Lung (tissue), 12 donors: ENCODE results near the gene JMJD7. TPM values are rescaled to one million over a fixed set of nuclear protein-coding genes. Genes with fewer than 3 reads are reported as not detected.

Experiments used
- ATAC-seq: fragments of 200-7000 bp; cut with Tn5 transposase; one replicate; pipeline ENCODE4 v1.9.1; 2020; ENCODE audit warnings: moderate number of reproducible peaks; ENCODE audit not compliant: insufficient read depth, low FRiP score
- DNase-seq, 3 donors: peaks; one replicate each; pipeline ENCODE4 v3.0.0-alpha.2; 2013 to 2017
- H3K27ac ChIP-seq, 2 donors: one replicate each; pipeline ENCODE4 v1.5.1; 2013; ENCODE audit warnings: mild to moderate bottlenecking in 2 of 2, moderate library complexity in 2 of 2, control low read depth in 1 of 2, inconsistent platforms in 1 of 2, low read depth in 1 of 2, low read length in 1 of 2
- H3K27me3 ChIP-seq, 3 donors: one replicate each; pipeline ENCODE4 v1.5.1; 2013; ENCODE audit warnings: low read length in 2 of 3; ENCODE audit not compliant: control insufficient read depth in 3 of 3, insufficient read depth in 3 of 3
- H3K36me3 ChIP-seq, 4 donors: one replicate each; pipeline ENCODE4 v1.5.1; 2013; ENCODE audit warnings: low read length in 4 of 4, mild to moderate bottlenecking in 1 of 4, moderate library complexity in 1 of 4; ENCODE audit not compliant: control insufficient read depth in 4 of 4, insufficient read depth in 4 of 4
- H3K4me1 ChIP-seq, 5 donors: one replicate each; pipeline ENCODE4 v1.5.1; 2013; ENCODE audit warnings: low read length in 5 of 5, mild to moderate bottlenecking in 2 of 5, moderate library complexity in 1 of 5; ENCODE audit not compliant: control insufficient read depth in 5 of 5, insufficient read depth in 5 of 5
- H3K4me3 ChIP-seq: one replicate; pipeline ENCODE4 v1.5.1; 2013; ENCODE audit warnings: mild to moderate bottlenecking, control low read depth, moderate library complexity
- H3K9ac ChIP-seq, 2 donors: one replicate each; pipeline ENCODE4 v1.5.1; 2013; ENCODE audit warnings: low read length in 2 of 2, control low read depth in 1 of 2; ENCODE audit not compliant: insufficient read depth in 1 of 2
- H3K9me3 ChIP-seq, 4 donors: one replicate each; pipeline ENCODE4 v1.5.1; 2013; ENCODE audit warnings: low read length in 3 of 4, mild to moderate bottlenecking in 1 of 4, moderate library complexity in 1 of 4; ENCODE audit not compliant: control insufficient read depth in 4 of 4, insufficient read depth in 3 of 4
- CTCF ChIP-seq: IDR thresholded peaks from 2 replicates; pipeline ENCODE4 v1.5.1; 2012; ENCODE audit warnings: mild to moderate bottlenecking; ENCODE audit errors: control extremely low read depth, extremely low read depth
- WGBS, 2 donors: extraction: QIAGEN DNeasy Blood & Tissue Kit; methylation state at CpG; one replicate each; pipeline ENCODE4 v1.1.7; 2013; 5-methylcytosine and 5-hydroxymethylcytosine counted together
- polyA plus RNA-seq, 2 donors: library from polyadenylated mRNA; stranded (reverse); fragments of 200-250 nt; gene quantifications; one replicate each; pipeline ENCODE4 v1.2.1, GENCODE V29; 2013
- total RNA-seq, 2 donors: library from RNA; depleted of rRNA in 1 of 2; stranded (reverse); fragments of >200 nt in 1 of 2; gene quantifications; one replicate each; pipeline ENCODE4 v1.2.1, GENCODE V29; 2014 to 2021
- donor health status: control.
- donor health status: control.
- donor health status: Bipolar disorder and iron deficiency.
- donor health status: healthy.
- donor health status: DM: yes; HTN: yes; CAD: no.

The JMJD7 gene
- total and polyA plus RNA-seq, 4 donors, result 13.2 to 28.1 (median 21.3) TPM

DNA sequence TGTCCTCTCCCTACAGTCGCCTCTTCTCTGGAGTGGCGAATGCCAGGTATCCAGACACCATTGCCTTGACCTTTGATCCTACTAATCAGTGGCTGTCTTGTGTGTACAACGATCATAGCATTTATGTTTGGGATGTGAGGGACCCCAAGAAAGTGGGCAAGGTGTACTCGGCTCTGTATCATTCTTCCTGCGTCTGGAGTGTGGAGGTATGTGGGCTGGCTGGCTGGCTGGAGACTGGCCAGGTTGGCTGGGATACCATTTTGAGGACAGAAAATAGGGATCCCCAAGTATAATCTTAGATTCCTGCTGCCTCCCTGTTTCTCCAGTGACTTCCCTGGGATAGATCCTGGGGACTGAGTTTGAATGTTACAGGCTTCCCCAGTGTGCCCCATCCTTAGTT lies 13.4 kb upstream of the JMJD7 start:
- Histone ChIP-seq H3K27ac (no peak overlapping the region), H3K4me1 (no peaks in the 10 kb centered on the region), H3K36me3 (peaks cover 6 to 60% (median 29%) of the 10 kb centered on the region in 4 donors), H3K27me3 (no peaks in the 10 kb centered on the region), H3K4me3 (no peak overlapping the region), H3K9me3 (peaks cover 0 to 3% (median 0%) of the 10 kb centered on the region in 4 donors), H3K9ac (no peak overlapping the region)
- TF ChIP-seq CTCF, result no peak
- ATAC-seq (no peak), DNase-seq (no peak)
- 90 to 92% methylated on average over 5 of the region's 5 CpGs for WGBS, 2 donors

- no peak for ATAC-seq
- peaks cover 6 to 77% (median 31%) of the 10 kb centered on the region in 4 donors for H3K36me3 ChIP-seq
- WGBS, 2 donors, result 97 to 98% methylated on average over 9 of the region's 9 CpGs
Observed at GRCh38 chr15:41816788-41817187, 11.1 kb upstream of the JMJD7 start.

DNA sequence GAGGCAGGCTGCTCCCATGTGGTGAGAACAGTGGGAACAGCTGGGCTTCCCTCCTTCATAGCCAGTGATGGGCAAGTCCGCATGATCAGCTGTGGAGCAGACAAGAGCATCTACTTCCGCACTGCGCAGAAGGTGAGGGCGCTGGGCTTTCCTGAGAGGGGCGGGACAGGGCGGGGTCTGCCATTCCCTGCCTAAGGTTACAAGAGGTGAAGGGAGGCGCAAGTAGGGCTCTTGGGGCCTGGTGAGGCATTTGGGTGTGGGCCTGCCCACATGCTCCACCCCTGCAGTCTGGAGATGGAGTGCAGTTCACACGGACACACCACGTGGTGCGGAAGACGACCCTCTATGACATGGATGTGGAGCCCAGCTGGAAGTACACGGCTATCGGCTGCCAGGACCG lies 10.6 kb upstream of the JMJD7 start:
- Histone ChIP-seq H3K36me3 (peaks cover 6 to 81% (median 30%) of the 10 kb centered on the region in 4 donors), H3K27me3 (no peaks in the 10 kb centered on the region), H3K4me3 (no peak overlapping the region), H3K9ac (no peak overlapping the region), H3K27ac (no peak overlapping the region), H3K4me1 (no peaks in the 10 kb centered on the region), H3K9me3 (peaks cover 0 to 3% (median 0%) of the 10 kb centered on the region in 4 donors)
- WGBS, 2 donors, result 92 to 93% methylated on average over 14 of the region's 14 CpGs
- TF ChIP-seq CTCF, result no peak
- no peak for DNase-seq
- no peak for ATAC-seq

More at GRCh38 chr15:41816788-41817187, 11.1 kb upstream of the JMJD7 start:
- Histone ChIP-seq H3K27me3 (no peaks in the 10 kb centered on the region), H3K4me1 (no peaks in the 10 kb centered on the region), H3K27ac (no peak overlapping the region), H3K9ac (no peak overlapping the region), H3K9me3 (peaks cover 0 to 3% (median 0%) of the 10 kb centered on the region in 4 donors), H3K4me3 (no peak overlapping the region)
- no peak for DNase-seq
- TF ChIP-seq CTCF, result no peak

- DNase-seq (no peak), ATAC-seq (no peak)
- H3K4me1 ChIP-seq, result no peaks in the 10 kb centered on the region
- no peaks in the 10 kb centered on the region for H3K27me3 ChIP-seq
- no peak overlapping the region for H3K27ac ChIP-seq
- 89 to 96% methylated on average over 6 of the region's 6 CpGs for WGBS, 2 donors
- H3K4me3 ChIP-seq, result no peak overlapping the region
- no peak overlapping the region for H3K9ac ChIP-seq
- H3K36me3 ChIP-seq, result peaks cover 6 to 81% (median 30%) of the 10 kb centered on the region in 4 donors
- TF ChIP-seq CTCF, result no peak
- peaks cover 0 to 3% (median 0%) of the 10 kb centered on the region in 4 donors for H3K9me3 ChIP-seq
Observed at GRCh38 chr15:41817781-41818180, 10.1 kb upstream of the JMJD7 start.
